COR-L47 (cell line): ENCODE results near the gene OR1K1.

Experiments used
- DNase-seq: peaks from one replicate; lab custom pipeline; 2025; lab: John Stamatoyannopoulos, UW

OR1K1 gene

GRCh38 chr9:122800066-122801060, at the start of gene OR1K1:
Gene OR1K1 (plus strand): TSS chr9:122800123. CDS start chr9:122800123, 0 bp downstream.
- no peak for DNase-seq

GRCh38 chr9:122754825-122755224, 45.1 kb upstream of the OR1K1 start:
- no peak for DNase-seq

- no peak for DNase-seq
Measured at GRCh38 chr9:122767817-122768216, 32.1 kb upstream of the OR1K1 start.

GRCh38 chr9:122777052-122777451, 22.9 kb upstream of the OR1K1 start:
- DNase-seq = no peak

- DNase-seq = no peak
Measured at GRCh38 chr9:122777935-122778627, 21.8 kb upstream of the OR1K1 start.

- no peak for DNase-seq
Measured at GRCh38 chr9:122779181-122779580, 20.7 kb upstream of the OR1K1 start.

- DNase-seq = no peak
Measured at GRCh38 chr9:122780026-122780425, 19.9 kb upstream of the OR1K1 start.

GRCh38 chr9:122781671-122782070, 18.3 kb upstream of the OR1K1 start:
- no peak for DNase-seq

GRCh38 chr9:122785269-122785668, 14.7 kb upstream of the OR1K1 start:
- no peak for DNase-seq

- no peak for DNase-seq
Measured at GRCh38 chr9:122786338-122786737, 13.6 kb upstream of the OR1K1 start.

- no peak for DNase-seq
Measured at GRCh38 chr9:122788831-122789230, 11.1 kb upstream of the OR1K1 start, which contains the start of gene OR5C1. Gene OR5C1 (plus strand): TSS chr9:122788933. CDS start chr9:122788933, 0 bp downstream.

GRCh38 chr9:122789256-122790046, 10.5 kb upstream of the OR1K1 start:
- DNase-seq = no peak

- no peak for DNase-seq
Measured at GRCh38 chr9:122791872-122792669, 7.9 kb upstream of the OR1K1 start.

- DNase-seq = peak; percentile 16
Measured at GRCh38 chr9:122797316-122798063, 2.4 kb upstream of the OR1K1 start.

- no peak for DNase-seq
Measured at GRCh38 chr9:122806661-122807060, 6.7 kb downstream of the OR1K1 start.

GRCh38 chr9:122807271-122807900, 7.5 kb downstream of the OR1K1 start:
- no peak for DNase-seq

GRCh38 chr9:122808141-122808540, 8.2 kb downstream of the OR1K1 start:
- DNase-seq = no peak

- peak; percentile 73 for DNase-seq
Measured at GRCh38 chr9:122809261-122809660, 9.3 kb downstream of the OR1K1 start.

- DNase-seq = peak; percentile 80
Measured at GRCh38 chr9:122810306-122810946, 10.5 kb downstream of the OR1K1 start.
